Thoracic aorta (tissue), 2 donors: ENCODE results near the gene SYNE3. TPM values are rescaled to one million over a fixed set of nuclear protein-coding genes. Genes with fewer than 3 reads are reported as not detected.

Source experiments
- ATAC-seq: fragments of 150-250 bp; one replicate; pipeline ENCODE4 v1.8.0; 2017; ENCODE audit warnings: low read depth; ENCODE audit not compliant: insufficient number of reproducible peaks, low FRiP score
- DNase-seq: peaks from one replicate; pipeline ENCODE4 v3.0.0-alpha.2; 2020; ENCODE audit warnings: low spot score
- H3K27ac ChIP-seq, 2 donors: fragments of 200-600 bp; sonication (generic); 1 replicate in 1 of 2; 2 replicates in 1 of 2; pipeline ENCODE4 v1.5.1; 2016; ENCODE audit warnings: mild to moderate bottlenecking in 2 of 2, moderate library complexity in 2 of 2
- H3K27me3 ChIP-seq: fragments of 200-600 bp; sonication (generic); replicated peaks from 2 replicates; pipeline ENCODE4 v1.6.0; 2016; ENCODE audit warnings: mild to moderate bottlenecking; ENCODE audit not compliant: insufficient read depth
- H3K36me3 ChIP-seq: fragments of 200-600 bp; sonication (generic); one replicate; pipeline ENCODE4 v1.5.1; 2016
- H3K4me1 ChIP-seq, 2 donors: fragments of 200-600 bp; sonication (generic); 1 replicate in 1 of 2; 2 replicates in 1 of 2; pipeline versions ENCODE4 v1.5.1 to v1.6.0; 2016; ENCODE audit warnings: low read depth in 2 of 2, mild to moderate bottlenecking in 1 of 2; ENCODE audit not compliant: control insufficient read depth in 1 of 2
- H3K4me3 ChIP-seq: fragments of 200-600 bp; sonication (generic); 2 replicates; pipeline ENCODE4 v1.5.1; 2016; ENCODE audit warnings: mild to moderate bottlenecking
- H3K9me3 ChIP-seq: fragments of 200-600 bp; sonication (generic); 2 replicates; pipeline ENCODE4 v1.5.1; 2016
- total RNA-seq, 2 donors: library from RNA; depleted of rRNA; stranded (reverse); fragments of >200 nt; gene quantifications; one replicate each; pipeline versions ENCODE4 v1.1.0 to v1.2.3, GENCODE V29; 2016
- TF ChIP-seq, protein P1 (sequence below): fragments of 200-600 bp; sonication (generic); IDR thresholded peaks from one replicate; pipeline ENCODE4 v1.5.1; 2019; ENCODE audit warnings: antibody characterized with exemption

The SYNE3 gene
- total RNA-seq, 2 donors from 2014 or later, result 29.5 to 43.4 TPM

DNA sequence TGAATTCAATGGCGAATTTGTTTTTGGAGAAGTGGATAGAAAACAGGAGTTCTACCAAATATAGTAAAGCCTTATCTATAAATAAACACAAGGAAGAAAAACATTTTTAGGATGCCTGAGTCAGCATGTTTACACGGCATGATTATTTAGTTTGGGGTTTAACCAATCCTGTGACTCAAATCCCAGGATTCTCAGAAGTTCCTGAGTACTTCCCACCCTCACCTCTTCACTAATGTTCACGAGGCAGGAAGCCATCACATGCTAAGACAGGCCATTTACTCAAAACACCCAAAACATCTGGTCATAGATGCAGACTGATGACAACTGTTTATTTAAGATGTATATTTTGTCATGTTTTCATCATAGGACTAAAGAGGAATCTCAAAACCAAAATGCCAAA lies 15.0 kb upstream of the SYNE3 start:
- peak overlapping the region; percentile 29 for H3K4me3 ChIP-seq
- ATAC-seq (no peak), DNase-seq (no peak)
- no peaks in the 10 kb centered on the region for H3K9me3 ChIP-seq
- peak overlapping the region; percentile 55 to 60 for H3K27ac ChIP-seq
- TF ChIP-seq, protein P1, sequence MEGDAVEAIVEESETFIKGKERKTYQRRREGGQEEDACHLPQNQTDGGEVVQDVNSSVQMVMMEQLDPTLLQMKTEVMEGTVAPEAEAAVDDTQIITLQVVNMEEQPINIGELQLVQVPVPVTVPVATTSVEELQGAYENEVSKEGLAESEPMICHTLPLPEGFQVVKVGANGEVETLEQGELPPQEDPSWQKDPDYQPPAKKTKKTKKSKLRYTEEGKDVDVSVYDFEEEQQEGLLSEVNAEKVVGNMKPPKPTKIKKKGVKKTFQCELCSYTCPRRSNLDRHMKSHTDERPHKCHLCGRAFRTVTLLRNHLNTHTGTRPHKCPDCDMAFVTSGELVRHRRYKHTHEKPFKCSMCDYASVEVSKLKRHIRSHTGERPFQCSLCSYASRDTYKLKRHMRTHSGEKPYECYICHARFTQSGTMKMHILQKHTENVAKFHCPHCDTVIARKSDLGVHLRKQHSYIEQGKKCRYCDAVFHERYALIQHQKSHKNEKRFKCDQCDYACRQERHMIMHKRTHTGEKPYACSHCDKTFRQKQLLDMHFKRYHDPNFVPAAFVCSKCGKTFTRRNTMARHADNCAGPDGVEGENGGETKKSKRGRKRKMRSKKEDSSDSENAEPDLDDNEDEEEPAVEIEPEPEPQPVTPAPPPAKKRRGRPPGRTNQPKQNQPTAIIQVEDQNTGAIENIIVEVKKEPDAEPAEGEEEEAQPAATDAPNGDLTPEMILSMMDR, result no peak
- H3K36me3 ChIP-seq, result no peaks in the 10 kb centered on the region
- H3K27me3 ChIP-seq, result no peaks in the 10 kb centered on the region
- peaks cover 44 to 70% of the 10 kb centered on the region in 2 donors for H3K4me1 ChIP-seq

DNA sequence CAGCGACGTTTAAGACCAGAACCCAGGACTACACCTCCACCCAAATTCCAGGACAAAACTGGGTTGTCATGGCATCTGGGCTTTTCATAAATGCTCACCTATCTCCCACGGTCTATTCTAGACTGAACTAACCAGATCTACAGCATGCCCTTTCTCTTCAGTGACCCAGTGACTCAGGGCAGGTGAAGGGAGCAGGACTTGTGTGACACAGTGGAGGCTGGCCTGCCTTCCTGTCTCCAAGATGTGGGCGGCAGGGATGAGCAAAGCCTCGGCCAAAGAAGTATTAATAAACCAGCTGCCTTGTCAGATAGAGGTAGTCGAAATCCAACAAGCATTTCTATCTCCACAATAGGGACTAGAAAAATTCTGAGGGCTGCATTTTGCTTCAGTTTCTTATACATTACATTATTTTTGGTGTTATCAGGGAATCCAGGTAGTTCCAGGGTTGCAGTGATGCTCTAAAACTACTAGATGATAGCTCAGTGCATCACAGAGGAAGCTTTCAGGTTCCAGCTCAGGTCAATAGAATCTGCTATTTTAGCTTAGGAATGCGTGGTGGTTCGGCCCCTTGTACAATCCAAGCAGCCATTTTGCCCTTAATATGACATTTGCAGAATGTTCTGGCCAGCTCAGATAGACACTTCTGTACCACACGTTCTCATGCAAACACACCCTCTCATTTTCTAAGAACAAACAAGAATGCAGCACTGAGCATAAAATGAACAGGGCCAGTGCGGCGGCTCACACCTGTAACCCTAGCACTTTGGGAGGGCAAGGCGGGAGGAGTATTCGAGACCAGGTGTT lies 14.2 kb upstream of the SYNE3 start:
- Histone ChIP-seq H3K4me1 (peaks cover 41 to 70% of the 10 kb centered on the region in 2 donors), H3K9me3 (no peaks in the 10 kb centered on the region), H3K27ac (peak overlapping the region; percentile 55 to 60), H3K36me3 (no peaks in the 10 kb centered on the region), H3K27me3 (no peaks in the 10 kb centered on the region), H3K4me3 (peak overlapping the region; percentile 29)
- TF ChIP-seq, protein P1, result no peak
- DNase-seq (no peak), ATAC-seq (no peak)

DNA sequence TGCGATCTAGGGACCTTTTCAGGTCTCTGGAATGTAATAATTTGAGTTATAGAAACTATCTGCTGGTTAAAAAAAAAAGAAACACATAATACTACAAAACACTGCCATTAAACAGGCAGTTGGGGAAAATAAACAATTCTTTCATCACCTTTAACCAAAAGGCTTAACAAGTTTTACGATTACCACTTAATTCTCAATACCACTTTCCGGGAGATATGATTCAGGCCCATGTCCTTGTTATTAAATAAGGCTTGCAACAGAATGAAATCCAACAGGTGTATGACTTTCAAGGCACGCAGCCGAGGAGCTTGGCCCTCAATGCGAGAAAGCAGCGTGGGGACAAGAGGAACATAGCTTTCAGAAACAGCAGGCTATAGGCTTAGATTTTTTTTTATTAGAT lies 12.8 kb upstream of the SYNE3 start:
- Histone ChIP-seq H3K27ac (no peak overlapping the region), H3K4me3 (no peak overlapping the region), H3K9me3 (no peaks in the 10 kb centered on the region), H3K27me3 (no peaks in the 10 kb centered on the region), H3K36me3 (no peaks in the 10 kb centered on the region), H3K4me1 (peaks cover 46 to 76% of the 10 kb centered on the region in 2 donors)
- ATAC-seq (no peak), DNase-seq (no peak)
- TF ChIP-seq, protein P1, result no peak

DNA sequence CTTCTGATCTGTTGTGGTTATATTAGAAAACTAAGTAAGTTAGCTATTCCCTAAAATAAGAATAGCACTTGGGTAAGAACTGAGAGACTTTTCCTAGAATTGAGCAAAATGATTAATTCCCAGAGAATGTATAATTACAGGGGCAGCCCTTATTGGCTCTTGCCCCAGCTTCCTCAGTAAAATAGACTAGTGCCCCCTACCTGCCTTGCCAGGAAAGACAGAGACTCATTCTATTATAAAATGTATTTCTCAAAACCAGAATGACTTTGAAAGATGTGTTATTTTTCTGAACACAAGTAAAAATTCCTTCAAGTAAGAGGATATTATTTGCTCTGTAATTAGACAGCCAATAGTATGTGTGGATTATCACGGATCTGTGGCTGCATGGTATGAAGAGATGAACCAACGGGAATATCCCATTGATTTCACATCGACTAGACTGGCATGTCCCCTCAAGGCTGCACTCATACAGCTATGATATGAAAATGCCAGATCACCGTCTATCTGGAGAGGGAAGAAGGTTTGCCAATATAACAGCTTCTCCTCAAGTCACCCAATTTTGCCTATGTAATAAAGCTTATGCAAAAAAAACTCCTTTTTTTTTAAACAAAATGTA lies 11.0 kb upstream of the SYNE3 start:
- H3K4me1 ChIP-seq, result peaks cover 40 to 77% of the 10 kb centered on the region in 2 donors
- no peaks in the 10 kb centered on the region for H3K9me3 ChIP-seq
- TF ChIP-seq, protein P1, result peak; percentile 76
- peak overlapping the region; percentile 62 for H3K4me3 ChIP-seq
- no peak for DNase-seq
- peak; percentile 65 for ATAC-seq
- no peaks in the 10 kb centered on the region for H3K27me3 ChIP-seq
- H3K27ac ChIP-seq, result peak overlapping the region; percentile 80 to 84
- no peaks in the 10 kb centered on the region for H3K36me3 ChIP-seq
